Epithelial cell of proximal tubule (primary cell): Measurements from ENCODE around the gene RAB26. TPM values are rescaled to one million over a fixed set of nuclear protein-coding genes. Genes with fewer than 3 reads are reported as not detected.

Experiments used
- DNase-seq: peaks from one replicate; pipeline ENCODE4 v3.0.0-alpha.2; 2011; ENCODE audit warnings: low read depth
- H3K4me3 ChIP-seq: 2 replicates; pipeline ENCODE4 v1.5.1; 2011; ENCODE audit warnings: low read depth, mild to moderate bottlenecking, low read length
- total RNA-seq: library from RNA; depleted of rRNA; stranded (reverse); fragments of >200 nt; gene quantifications from 2 replicates; pipeline ENCODE4 v1.2.3, GENCODE V29; 2015
- TF ChIP-seq, protein P1 (sequence below): conservative IDR thresholded peaks from 2 replicates; pipeline ENCODE4 v1.5.1; 2012; ENCODE audit warnings: low read depth, mild to moderate bottlenecking, low read length

The RAB26 gene
- total RNA-seq, 1 donor from 2014 or later = 11.6 TPM

- no peak for DNase-seq
Measured at GRCh38 chr16:2194852-2195321, 46.5 kb downstream of the RAB26 start.

GRCh38 chr16:2195322-2196161 lies 47.1 kb downstream of the RAB26 start:
- TF ChIP-seq, protein P1, sequence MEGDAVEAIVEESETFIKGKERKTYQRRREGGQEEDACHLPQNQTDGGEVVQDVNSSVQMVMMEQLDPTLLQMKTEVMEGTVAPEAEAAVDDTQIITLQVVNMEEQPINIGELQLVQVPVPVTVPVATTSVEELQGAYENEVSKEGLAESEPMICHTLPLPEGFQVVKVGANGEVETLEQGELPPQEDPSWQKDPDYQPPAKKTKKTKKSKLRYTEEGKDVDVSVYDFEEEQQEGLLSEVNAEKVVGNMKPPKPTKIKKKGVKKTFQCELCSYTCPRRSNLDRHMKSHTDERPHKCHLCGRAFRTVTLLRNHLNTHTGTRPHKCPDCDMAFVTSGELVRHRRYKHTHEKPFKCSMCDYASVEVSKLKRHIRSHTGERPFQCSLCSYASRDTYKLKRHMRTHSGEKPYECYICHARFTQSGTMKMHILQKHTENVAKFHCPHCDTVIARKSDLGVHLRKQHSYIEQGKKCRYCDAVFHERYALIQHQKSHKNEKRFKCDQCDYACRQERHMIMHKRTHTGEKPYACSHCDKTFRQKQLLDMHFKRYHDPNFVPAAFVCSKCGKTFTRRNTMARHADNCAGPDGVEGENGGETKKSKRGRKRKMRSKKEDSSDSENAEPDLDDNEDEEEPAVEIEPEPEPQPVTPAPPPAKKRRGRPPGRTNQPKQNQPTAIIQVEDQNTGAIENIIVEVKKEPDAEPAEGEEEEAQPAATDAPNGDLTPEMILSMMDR = no peak
- peak overlapping the region; percentile 14 for H3K4me3 ChIP-seq
- DNase-seq = no peak

More at GRCh38 chr16:2194852-2195321, 46.5 kb downstream of the RAB26 start:
- H3K4me3 ChIP-seq = no peak overlapping the region
- TF ChIP-seq, protein P1 = peak; percentile 62

DNA sequence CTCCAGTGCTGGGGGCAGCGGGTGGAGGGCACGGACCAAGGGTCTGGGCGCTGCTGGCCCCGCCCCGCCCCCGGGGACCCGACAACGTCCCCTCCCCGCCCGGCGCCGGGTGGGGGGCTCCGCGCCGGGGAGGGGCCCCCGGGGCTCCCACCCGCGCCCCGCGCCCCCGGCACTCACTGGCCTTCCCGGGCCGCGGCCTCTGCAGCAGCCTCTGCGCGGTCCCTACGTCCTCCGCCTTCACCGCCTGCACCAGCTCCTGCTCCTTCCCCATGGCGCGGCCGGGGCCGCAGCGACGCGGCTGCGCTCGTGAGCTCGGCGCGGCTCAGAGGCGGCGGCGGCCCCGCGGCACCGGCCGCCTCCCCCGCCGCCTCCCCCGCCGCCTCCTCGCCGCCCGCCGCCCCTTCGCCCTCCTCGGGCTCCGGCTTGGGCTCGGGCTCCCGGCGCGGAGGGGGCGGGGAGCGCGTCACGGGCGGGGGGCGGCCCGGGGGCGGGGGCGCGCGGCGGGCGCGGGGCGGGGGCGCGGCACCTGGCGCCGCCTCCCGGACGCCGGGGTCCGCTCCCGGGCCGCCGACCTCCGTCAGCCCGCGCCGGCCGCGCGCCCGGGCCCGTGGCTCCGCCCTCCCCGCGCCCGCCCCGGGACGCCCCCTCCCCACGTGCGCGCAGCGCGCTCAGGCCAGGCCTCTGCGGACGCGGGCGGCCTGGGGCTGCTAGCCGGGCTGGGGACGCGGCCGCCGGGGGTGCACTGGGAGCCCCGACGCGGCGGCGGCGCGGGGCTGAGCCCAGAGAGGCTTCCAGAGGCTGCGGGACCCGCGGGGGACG lies 47.9 kb downstream of the RAB26 start, which contains the start of gene CASKIN1:
CASKIN1 (minus strand) TSS at position 444 of the 819 bp plus-strand sequence; CDS start at position 271, 173 bp downstream.
- no peak for DNase-seq
- TF ChIP-seq, protein P1 = no peak
- peak within 1 kb of the TSS; percentile 16 for H3K4me3 ChIP-seq

DNA sequence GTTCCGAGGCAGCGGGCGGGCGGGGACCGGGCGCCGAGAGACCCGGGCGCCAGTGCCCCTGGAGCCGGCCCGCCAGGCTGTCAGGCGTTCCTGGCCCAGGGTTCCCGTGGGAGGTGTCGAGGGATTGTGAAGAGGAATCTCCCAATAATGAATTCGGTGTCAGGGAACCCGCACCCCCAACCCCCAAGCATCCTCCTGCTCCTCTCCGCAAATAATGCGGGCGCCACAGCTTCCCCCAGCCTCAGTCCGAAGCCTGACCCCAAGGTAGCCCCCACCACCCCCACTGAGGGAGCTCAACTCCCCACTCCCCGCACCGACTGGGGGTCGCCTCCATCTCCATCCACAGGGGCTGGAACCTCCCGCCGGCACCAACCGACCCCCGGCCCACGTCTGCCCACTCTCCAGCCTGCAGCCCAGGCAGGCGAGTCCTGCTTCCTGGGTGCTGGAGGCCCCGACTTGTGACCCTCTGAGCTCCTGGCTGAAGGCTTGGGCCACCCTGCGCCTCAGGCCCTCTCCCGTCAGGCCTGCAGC lies 48.6 kb downstream of the RAB26 start:
- no peak overlapping the region for H3K4me3 ChIP-seq
- TF ChIP-seq, protein P1 = no peak
- DNase-seq = no peak

GRCh38 chr16:2197765-2198164 lies 49.3 kb downstream of the RAB26 start:
- no peak overlapping the region for H3K4me3 ChIP-seq
- TF ChIP-seq, protein P1 = no peak
- no peak for DNase-seq

- no peak for DNase-seq
- TF ChIP-seq, protein P1 = no peak
- no peak overlapping the region for H3K4me3 ChIP-seq
Measured at GRCh38 chr16:2198283-2198682, 49.9 kb downstream of the RAB26 start.
